Epidermal melanocyte (primary cell): ENCODE results near the gene TLCD3B.
A peak's percentile ranks its signal among the peaks of the same experiment; 100 is the strongest.

ENCODE experiments used
- DNase-seq: peaks from one replicate; pipeline ENCODE4 v3.0.0; 2011; ENCODE audit warnings: low spot score; ENCODE audit not compliant: insufficient read length

The TLCD3B gene, protein sequence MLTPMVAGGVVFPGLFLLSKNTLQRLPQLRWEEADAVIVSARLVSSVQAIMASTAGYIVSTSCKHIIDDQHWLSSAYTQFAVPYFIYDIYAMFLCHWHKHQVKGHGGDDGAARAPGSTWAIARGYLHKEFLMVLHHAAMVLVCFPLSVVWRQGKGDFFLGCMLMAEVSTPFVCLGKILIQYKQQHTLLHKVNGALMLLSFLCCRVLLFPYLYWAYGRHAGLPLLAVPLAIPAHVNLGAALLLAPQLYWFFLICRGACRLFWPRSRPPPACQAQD

DNA sequence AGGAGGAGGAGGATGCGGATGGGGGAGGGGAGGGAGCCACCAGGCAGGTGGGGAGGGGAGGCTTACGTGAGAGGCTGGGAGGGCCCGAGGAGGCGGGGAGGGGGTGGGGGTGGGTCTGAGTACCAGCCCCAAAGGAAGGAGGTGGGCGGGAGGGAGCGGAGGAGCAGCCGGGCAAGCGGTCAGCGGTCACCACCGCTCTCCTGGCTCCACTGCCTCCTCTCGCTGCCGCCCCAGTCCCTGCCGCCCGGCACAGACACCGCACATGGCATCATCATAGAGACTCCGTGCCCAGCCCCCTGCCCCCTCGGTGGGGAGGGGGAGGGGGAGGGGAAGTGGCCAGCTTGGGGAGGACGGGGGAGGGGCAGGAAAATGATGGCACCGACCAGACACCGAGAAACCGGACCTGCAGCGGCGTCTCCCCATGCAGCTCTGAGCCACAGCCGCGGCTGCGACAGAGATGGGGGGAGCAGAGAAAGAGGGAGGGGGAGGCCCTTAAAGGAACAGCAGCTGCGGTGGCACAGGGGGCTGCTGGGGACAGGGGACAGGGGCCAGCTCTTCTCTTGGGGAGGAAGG is at the start of gene TLCD3B:
Gene TLCD3B, minus strand, starts transcription at position 431 of the 573 bp plus-strand sequence. CDS start 744 bp downstream, outside the sequence.
- no peak for DNase-seq

DNA sequence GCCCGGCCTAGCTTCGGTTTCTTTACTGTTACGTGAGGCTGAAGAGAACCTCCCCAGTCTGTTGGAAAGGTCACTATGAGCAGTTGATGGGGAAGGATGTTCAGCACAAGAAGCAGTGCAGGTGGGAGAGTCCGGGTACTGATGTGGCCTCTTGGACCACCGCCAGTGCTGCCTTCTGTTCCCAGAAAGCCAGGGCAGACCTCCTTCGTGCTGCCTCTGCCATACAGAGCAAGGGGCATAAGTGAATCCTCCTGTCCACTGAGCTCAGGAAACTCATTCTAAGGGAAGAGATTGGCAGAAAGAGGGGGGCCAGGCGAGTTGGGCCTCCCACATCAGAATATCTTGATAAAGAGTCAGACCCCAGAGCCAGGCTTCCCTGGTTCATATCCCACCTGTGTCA is 48.4 kb upstream of the TLCD3B start:
- peak; percentile 3 for DNase-seq

DNA sequence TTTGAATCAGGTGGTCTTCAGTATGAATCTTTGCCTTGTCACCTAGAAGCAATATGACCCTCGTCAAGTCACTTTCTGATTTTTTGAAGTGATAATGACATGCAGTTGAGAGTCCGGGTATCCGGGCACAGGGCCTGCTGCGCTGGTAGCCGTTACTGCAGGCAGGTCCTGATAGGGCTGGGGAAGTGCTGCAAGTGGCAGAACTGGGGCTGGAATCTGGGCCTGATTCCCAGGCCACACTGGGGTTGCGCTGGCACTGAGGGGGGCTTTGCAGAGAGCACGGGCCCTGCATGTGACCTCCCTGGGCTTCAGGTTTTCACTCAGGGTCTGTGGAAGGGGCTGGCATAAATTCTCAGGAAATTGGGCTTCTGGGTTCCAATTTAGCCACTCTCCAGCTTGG is 47.7 kb upstream of the TLCD3B start:
- DNase-seq = peak; percentile 10

DNA sequence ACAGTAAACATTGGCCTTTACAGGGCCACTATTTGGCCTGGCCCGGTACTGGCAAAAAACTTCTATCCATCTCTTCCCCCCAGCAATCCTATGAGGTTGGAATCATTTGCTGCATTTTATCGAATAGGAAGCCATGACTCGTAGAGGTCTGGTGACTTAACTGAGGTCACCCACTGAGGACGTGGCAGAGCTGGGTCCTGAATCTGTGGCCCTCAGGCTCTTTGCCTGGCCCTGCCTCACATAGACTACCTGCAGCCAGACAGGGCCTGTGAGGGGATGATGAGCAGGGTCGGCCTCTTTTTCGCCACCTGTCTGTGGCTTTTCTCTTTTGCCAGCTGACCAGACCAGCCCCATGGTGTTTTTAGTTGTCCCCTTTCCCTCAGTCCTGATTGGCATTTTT is 46.6 kb upstream of the TLCD3B start:
- no peak for DNase-seq

DNA sequence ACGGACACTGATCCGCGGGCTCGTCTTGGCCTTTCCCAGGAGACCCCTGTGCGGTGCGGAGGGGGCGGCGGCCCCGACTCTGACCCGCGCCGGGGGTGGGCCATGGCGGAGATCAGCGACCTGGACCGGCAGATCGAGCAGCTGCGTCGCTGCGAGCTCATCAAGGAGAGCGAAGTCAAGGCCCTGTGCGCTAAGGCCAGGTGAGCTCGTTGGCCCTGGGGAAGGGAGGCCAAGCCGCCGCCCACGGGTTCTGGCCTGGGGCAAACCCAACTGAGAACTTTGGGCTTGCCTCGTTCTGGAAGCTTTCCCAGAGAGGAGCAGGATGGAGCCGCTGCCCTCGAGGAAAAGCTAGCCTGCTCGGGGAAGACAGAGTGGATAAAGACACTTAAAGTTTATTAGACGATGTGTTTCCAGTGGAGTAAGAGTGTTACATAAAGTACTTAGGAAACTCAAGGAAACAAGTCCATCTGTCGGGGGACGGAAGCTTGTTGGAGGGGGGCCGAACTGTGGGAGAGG is 45.3 kb upstream of the TLCD3B start:
- DNase-seq = no peak

DNA sequence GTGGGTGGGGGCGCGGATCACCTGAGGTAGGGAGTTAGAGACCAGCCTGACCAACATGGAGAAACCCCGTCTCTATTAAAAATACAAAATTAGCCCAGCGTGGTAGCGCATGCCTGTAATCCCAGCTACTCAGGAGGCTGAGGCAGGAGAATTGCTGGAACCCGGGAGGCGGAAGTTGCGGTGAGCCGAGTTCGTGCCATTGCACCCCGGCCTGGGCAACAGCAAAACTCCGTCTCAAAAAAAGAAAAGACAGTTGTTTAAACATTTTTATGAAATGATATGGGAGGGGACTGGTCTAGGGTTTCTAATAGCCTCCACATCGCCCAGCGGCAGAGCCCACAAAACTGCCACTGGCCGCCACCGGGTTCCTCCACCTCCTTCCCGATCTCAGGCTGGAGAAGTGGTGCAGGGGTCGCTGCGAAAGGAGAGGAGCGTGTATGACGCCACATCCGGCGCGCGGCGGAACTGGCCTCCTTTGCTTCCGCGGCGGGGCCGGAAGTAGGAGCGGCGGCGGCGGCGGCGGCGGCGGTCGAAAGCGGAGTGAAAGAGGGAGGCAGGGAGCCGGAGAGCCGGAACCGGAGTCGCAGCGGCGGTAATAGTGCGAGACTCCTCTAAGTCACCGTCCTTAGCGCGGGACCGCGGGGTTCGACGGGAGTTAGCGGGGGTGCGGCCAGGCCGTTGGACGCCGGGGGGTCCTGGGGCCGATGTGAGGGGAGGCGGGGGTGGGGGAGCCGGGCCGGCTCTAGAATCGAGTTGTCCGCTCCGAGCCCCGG is 44.6 kb upstream of the TLCD3B start, which contains the start of gene PPP4C:
Gene PPP4C, plus strand, starts transcription at position 492 of the 773 bp plus-strand sequence. CDS start 384 bp downstream, outside the sequence.
- peak; percentile 98 for DNase-seq

DNA sequence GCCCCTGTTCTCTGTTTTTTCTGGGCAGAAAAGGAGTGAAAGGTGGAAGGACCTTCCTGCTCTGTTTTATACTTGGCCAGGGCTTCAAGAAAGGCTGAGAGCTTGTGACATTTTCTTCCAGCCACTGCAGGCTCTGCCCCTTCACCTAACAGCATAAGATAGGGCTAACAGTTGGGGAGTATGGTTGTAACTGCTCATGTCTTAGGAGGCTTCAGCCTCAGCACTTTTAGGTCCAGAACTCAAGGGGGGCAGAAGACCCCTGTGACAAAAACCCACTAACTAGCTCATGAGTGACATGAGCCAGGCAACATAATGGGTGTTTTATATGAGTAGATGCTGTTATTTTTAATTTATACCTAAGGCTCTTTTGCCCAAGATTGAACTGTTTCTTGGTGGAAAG is 39.4 kb upstream of the TLCD3B start:
- no peak for DNase-seq

DNA sequence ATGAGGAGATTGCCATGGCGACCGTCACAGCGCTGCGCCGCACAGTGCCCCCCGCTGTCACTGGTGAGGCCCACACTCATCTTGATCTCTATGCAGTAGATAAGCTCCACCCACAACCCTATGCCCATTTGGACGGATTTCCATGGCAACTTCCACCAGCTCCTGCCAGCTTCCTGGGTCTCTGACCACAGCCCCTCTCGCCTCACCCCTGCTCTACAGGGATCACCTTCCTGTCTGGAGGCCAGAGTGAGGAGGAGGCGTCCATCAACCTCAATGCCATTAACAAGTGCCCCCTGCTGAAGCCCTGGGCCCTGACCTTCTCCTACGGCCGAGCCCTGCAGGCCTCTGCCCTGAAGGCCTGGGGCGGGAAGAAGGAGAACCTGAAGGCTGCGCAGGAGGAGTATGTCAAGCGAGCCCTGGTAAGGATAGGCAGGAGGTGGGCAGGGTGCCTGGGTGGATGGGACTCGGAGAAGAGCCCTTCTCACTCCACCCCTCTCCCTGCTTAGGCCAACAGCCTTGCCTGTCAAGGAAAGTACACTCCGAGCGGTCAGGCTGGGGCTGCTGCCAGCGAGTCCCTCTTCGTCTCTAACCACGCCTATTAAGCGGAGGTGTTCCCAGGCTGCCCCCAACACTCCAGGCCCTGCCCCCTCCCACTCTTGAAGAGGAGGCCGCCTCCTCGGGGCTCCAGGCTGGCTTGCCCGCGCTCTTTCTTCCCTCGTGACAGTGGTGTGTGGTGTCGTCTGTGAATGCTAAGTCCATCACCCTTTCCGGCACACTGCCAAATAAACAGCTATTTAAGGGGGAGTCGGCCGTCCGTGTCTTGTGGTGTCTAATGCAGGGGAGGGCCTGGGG is 38.8 kb upstream of the TLCD3B start:
- peak; percentile 41 for DNase-seq

DNA sequence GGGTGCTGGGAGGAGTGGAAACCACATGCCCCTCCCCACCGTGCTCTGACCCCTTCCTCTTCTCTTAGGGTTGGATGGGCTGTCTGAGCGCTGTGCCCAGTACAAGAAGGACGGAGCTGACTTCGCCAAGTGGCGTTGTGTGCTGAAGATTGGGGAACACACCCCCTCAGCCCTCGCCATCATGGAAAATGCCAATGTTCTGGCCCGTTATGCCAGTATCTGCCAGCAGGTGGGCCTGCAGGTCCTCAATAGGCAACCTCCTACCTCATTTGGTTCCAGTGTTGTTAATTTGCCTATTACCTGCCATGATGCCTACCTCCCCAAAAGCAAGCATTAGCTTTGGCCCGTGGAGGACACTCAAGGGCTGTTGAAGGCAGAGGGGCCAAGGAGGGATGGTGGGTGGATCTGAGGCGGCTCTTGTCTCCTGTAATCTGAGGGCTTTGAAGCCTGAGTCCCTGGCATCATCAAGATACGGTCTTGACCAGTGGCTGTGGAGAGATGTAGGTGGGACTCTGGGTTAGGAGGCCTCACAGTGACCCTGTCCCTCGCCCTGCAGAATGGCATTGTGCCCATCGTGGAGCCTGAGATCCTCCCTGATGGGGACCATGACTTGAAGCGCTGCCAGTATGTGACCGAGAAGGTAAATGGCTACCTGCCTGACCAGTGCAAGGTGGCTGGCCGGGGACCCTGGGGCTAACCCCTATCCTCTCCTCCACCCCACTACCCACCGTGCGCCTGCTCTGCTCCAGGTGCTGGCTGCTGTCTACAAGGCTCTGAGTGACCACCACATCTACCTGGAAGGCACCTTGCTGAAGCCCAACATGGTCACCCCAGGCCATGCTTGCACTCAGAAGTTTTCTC is 37.9 kb upstream of the TLCD3B start:
- peak; percentile 2 for DNase-seq

DNA sequence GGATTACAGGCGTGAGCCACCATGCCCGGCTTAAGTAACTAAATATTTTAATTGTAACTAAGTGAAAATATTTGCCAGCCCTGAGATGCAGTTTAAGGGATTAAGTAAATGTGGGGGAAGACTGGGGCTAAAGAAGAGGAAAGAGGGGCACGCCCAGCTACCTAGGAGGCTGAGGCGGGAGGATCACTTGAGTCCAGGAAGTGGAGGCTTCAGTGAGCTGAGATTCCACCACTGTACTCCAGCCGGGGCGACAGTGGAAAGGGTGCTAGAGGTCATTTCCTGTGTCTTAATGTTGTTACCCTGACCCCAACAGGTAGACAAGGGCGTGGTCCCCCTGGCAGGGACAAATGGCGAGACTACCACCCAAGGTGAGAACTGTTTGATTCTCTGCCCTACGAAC is 37.3 kb upstream of the TLCD3B start:
- no peak for DNase-seq

DNA sequence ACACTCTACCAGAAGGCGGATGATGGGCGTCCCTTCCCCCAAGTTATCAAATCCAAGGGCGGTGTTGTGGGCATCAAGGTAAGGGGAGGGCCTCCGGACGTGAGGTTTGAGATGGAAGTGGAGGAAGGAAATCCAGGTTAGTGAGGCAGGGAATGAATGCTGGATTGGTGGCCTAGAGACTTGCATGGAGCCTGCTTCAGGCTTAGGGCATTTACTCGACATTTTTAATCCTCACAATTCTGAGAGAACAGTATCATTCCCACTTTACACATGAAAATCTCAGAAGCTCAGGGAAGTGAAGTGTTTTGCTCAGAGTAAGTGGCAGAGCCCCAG is 36.5 kb upstream of the TLCD3B start:
- no peak for DNase-seq

DNA sequence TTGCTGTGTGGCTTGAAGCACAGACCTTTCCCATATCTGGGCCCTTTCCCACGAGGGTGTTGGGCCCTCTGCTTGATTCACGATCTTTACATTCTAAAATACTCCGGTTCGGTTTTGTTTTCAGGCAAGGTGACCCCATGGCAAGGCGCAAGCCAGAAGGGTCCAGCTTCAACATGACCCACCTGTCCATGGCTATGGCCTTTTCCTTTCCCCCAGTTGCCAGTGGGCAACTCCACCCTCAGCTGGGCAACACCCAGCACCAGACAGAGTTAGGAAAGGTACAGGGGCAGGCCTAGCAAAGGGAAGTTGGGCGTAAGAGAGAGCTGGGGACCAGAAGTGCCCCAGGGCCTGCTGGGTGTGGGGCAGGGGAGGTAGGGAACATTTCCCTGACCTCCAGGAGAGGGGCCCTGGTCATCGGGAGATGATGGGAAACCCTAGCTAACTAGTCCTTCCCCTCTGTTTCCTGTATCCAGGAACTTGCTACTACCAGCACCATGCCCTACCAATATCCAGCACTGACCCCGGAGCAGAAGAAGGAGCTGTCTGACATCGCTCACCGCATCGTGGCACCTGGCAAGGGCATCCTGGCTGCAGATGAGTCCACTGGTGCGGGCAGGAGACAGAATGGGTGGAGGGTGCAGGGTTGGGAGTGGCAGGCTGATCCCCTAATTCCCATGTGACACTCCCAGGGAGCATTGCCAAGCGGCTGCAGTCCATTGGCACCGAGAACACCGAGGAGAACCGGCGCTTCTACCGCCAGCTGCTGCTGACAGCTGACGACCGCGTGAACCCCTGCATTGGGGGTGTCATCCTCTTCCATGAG is 35.9 kb upstream of the TLCD3B start:
- DNase-seq = peak; percentile 5

DNA sequence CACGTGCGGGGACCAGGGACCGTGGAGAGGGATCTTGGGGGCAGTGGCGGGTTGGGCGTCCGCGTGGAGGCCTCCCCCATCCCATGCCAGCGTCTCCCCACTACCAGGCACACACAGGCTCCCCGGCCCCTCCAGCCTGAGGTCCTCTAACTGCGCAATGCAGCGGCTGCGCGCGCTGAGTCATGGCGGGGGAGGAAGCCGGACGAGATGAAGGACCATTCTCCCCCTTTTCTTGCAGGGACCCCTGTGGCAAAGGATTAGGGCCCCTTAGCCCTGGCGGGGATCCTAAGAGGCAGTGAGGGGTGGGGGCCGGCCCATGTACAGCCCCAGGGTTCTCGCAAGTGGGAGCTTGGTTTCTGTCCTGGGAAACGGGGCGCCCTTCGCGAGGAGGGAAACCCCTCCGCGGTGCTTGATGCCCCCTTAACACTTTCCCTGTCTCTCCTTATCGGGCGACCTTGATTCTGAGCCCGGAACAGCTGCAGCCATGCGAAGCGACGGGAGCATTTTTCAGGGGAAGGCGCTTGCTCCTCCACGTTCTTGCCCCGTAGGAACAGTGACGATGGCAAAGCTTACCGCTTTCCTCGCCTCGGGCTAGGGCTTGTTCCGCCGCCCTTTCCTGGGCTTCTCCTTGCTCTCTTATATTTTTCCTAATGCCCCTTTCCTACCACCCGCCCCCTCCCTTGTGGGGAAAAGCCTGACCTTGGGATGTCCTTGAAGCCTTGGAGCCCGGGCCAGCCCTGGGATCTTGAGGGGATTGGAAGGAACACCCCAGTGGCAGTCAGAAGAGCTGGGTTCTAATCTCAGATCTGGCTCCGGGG is 35.1 kb upstream of the TLCD3B start:
- DNase-seq = peak; percentile 20

DNA sequence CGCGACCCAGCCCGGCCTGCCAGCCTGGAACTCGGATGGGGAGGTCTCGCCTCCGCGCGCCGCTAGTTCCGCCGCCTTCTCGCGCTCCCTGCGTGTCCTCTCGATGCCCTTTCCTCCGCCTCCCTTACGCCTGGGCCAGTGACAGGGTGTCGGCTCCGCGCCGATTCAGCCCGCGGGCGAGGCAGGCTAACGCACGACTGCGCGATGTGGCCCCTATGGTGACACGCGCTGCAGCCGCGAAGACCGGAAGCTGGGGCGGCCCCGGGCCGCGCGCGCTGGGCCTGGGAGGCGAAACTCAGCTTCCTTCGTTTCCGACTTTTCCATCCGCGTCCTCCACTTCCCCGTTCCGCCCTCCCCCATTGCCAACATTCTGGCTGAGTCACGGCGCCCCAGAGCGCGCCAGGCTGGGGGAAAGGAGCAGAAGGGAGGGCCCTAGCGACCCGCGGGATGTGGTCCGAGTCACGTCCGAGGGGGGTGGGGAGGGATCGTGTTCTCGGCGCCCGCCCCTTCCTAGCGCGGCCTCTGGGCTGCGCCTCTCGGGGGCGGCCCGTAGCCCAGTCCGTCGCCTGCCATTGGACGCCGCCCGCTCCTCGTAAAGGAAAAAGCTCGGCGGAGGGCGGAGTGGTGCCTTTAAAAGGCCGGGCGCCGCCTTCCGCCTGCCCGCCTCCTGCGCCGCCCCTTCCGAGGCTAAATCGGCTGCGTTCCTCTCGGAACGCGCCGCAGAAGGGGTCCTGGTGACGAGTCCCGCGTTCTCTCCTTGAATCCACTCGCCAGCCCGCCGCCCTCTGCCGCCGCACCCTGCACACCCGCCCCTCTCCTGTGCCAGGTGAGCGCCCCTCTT is 34.3 kb upstream of the TLCD3B start, which contains the start of gene ALDOA:
Gene ALDOA, plus strand, starts transcription at position 659 of the 841 bp plus-strand sequence. CDS start 1,138 bp downstream, outside the sequence.
- peak; percentile 88 for DNase-seq

DNA sequence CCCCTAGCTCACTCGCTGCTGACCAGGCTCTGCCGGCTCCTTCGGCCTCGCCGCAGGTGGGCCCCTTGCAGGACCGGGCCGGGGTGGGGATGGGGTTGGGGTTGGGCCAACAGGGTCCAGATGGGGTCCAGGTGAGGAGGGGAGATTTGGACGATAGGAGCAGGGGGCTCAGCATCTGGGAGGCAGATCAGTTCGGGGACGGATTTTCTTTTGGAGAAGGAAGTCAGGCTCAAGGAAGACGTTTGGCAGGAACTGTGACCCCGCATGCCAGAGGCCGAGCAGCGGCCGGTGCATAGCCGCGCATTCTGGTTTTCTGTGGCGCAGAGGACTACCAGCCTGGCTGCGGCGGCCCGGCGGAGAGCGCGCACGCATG is 33.6 kb upstream of the TLCD3B start:
- no peak for DNase-seq

DNA sequence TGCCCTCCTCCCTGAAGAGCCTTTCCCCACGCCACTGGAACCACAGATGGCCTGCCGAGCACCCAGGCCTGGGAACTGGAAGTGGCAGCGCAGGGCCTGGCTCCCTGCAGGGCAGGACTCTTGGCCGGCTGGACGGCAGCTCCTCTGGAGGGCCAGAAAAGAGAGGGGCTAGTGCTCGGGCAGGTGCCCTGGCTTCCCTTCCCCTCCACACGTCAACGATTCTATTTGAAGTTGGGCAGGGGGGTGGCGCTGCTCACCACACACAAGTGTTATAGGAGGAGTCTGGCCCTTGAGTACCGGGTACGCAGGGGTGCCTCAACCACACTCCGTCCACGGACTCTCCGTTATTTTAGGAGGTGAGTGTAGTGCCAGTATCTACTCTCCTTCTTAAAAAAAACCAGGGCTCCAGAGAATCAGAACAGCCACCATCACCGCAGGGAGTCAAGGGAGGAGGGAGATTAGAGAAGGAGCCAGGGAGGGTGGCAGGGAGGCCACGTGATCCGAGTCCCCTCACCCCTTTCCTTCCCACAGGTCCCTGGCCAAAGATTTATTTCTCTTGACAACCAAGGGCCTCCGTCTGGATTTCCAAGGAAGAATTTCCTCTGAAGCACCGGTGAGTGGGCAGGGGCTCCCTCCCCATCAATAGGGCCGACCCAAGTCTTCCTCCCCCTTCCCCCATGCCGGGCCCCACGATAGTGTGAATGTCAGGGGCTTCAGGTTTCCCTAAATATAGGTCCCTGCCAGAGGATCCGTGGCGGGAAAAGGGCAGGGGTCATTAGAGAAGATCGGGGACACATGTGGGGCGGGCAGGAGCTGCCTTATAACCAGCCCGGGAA is 33.0 kb upstream of the TLCD3B start:
- peak; percentile 14 for DNase-seq
